Erythroblast (primary cell): ENCODE measurements around the gene C11orf21.

Source experiments
- GATA1 ChIP-seq: IDR thresholded peaks from 2 replicates; pipeline ENCODE4 v1.6.1; 2011; ENCODE audit warnings: low read depth, mild to moderate bottlenecking, control low read depth, low read length, moderate library complexity
- POLR2A ChIP-seq: IDR thresholded peaks from 2 replicates; pipeline ENCODE4 v1.6.1; 2011; ENCODE audit warnings: mild to moderate bottlenecking, low read length

DNA sequence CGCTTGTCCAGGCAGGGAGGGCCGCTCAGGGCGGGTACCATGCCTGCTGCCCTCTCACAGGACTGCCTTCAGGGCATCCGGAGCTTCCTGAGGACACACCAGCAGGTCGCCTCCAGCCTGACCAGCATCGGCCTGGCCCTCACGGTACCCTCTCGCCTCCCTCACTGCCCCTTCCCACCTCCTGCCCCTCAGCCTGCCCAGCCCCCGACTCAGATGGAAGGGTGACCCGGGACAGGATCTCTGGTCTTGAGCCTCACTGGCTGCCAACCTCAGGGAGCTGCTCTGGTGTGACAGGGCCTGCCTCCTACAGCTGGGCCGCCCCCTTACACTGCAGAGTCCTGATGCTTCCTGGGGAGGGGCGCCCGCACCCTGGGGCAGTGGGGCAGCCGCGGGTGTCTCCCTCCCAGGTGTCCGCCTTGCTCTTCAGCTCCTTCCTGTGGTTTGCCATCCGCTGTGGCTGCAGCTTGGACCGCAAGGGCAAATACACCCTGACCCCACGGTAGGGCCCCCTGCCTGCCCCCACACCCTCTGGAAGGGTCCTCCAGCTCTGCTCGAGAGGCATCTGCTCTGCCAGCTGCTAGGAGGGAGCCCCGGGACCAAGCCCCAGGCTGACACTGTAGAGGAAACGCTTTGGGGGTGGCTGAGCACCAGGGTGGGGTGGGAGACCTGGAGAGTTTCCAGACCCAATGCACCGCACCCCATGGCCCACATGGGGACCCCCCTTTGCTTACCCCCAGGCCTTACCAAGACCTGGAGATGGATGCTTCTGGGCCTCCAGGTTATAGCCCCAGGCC is 14.6 kb upstream of the C11orf21 start:
- no peak for TF ChIP-seq POLR2A
- no peak for TF ChIP-seq GATA1
